A549 (cell line): ENCODE results near the gene CRADD.

Experiments used
- CBX8 ChIP-seq: fragments of 200-600 bp; sonication (generic); IDR thresholded peaks from 2 replicates; pipeline ENCODE4 v1.6.1; 2016
- CEBPB ChIP-seq, 2 experiments: fragments of >200 bp in 1 of 2; sonication (Bioruptor Twin) in 1 of 2; formaldehyde crosslinking in 1 of 2; IDR thresholded peaks; 2 replicates each; pipeline ENCODE4 v1.6.1; 2012 to 2016
- CTCF ChIP-seq: fragments of >200 bp; sonication (Bioruptor Twin); formaldehyde crosslinking; IDR thresholded peaks from 3 replicates; pipeline ENCODE4 v1.5.1; 2016
- MYC ChIP-seq: IDR thresholded peaks from 2 replicates; pipeline ENCODE4 v1.6.1; 2012; ENCODE audit warnings: mild to moderate bottlenecking, inconsistent platforms, low read length, improper control_type of control experiment, borderline replicate concordance
- POLR2A ChIP-seq: IDR thresholded peaks from 2 replicates; pipeline ENCODE4 v1.6.1; 2012; ENCODE audit warnings: mild to moderate bottlenecking, low read length
- RAD21 ChIP-seq, 2 experiments: fragments of >200 bp in 1 of 2; sonication (Bioruptor Twin) in 1 of 2; formaldehyde crosslinking in 1 of 2; IDR thresholded peaks in 1 of 2; conservative IDR thresholded peaks in 1 of 2; 2 replicates in 1 of 2; 3 replicates in 1 of 2; pipeline ENCODE4 v1.6.1; 2012 to 2018; ENCODE audit warnings: inconsistent platforms in 1 of 2
- TF ChIP-seq, protein P1 (sequence below): IDR thresholded peaks from 2 replicates; pipeline ENCODE4 v1.6.1; 2012

- TF ChIP-seq CBX8 (no peak), MYC (no peak), CTCF (no peak), CEBPB (IDR thresholded peaks at IDR 0.05) (no peak), RAD21 (conservative IDR thresholded peaks at IDR 0.05 in 1 of 2, IDR thresholded peaks at IDR 0.05 in 1 of 2) (no peak), POLR2A (no peak)
- TF ChIP-seq, protein P1, sequence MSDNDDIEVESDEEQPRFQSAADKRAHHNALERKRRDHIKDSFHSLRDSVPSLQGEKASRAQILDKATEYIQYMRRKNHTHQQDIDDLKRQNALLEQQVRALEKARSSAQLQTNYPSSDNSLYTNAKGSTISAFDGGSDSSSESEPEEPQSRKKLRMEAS: no peak
These were observed 176.7 kb downstream of the CRADD start for GRCh38 chr12:93853698-93854478.
